ENCODE measurements around the gene PLSCR1. TPM values are rescaled to one million over a fixed set of nuclear protein-coding genes. Genes with fewer than 3 reads are reported as not detected.

The PLSCR1 gene
- total RNA-seq, 1 experiment from 2014 or later = 58.1 TPM

GRCh38 chr3:146539315-146539714 lies 5.1 kb downstream of the PLSCR1 start (continued):
- TF ChIP-seq ZNF671 (CRISPR knock-in tag; IDR thresholded peaks at IDR 0.05) (no peak), CREM (CRISPR knock-in tag; IDR thresholded peaks at IDR 0.05) (no peak), TEAD4 (CRISPR knock-in tag; IDR thresholded peaks at IDR 0.05) (no peak), FOXP1 (CRISPR knock-in tag; IDR thresholded peaks at IDR 0.05; ENCODE audit: borderline replicate concordance) (no peak), ZNF317 (CRISPR knock-in tag; IDR thresholded peaks at IDR 0.05; ENCODE audit: borderline replicate concordance, low read depth) (no peak), E2F5 (CRISPR knock-in tag; IDR thresholded peaks at IDR 0.05) (no peak)

- no peaks in the 10 kb centered on the region for H3K27me3 Mint-ChIP-seq (ENCODE audit: low read depth)
- H3K4me1 Mint-ChIP-seq = peaks cover 61% of the 10 kb centered on the region
- CTCF ChIA-PET = no interaction called here
- peaks cover 39% of the 10 kb centered on the region for H3K36me3 Mint-ChIP-seq
- DNase-seq (ENCODE audit: low spot score) = no peak
- H3K4me3 Mint-ChIP-seq = no peak overlapping the region
- peak overlapping the region; percentile 67; the same call in 1 of the 2 replicates for H3K27ac Mint-ChIP-seq
- no peak for ATAC-seq
- POLR2A ChIA-PET = no interaction called here
- H3K9me3 Mint-ChIP-seq = peaks cover 17% of the 10 kb centered on the region
- TF ChIP-seq FOXJ3 (CRISPR knock-in tag; IDR thresholded peaks at IDR 0.05; ENCODE audit: borderline replicate concordance) = no peak
- TF ChIP-seq RELA (CRISPR knock-in tag; IDR thresholded peaks at IDR 0.05; ENCODE audit: borderline replicate concordance) = no peak
- no peak for TF ChIP-seq GRHL2 (CRISPR knock-in tag; IDR thresholded peaks at IDR 0.05; ENCODE audit: insufficient replicate concordance, severe bottlenecking)
- no peak for TF ChIP-seq SMAD4 (CRISPR knock-in tag; IDR thresholded peaks at IDR 0.05)
- TF ChIP-seq MLX (CRISPR knock-in tag; IDR thresholded peaks at IDR 0.05) = no peak
- no peak for TF ChIP-seq JUN (CRISPR knock-in tag; IDR thresholded peaks at IDR 0.05)
- no peak for TF ChIP-seq ZNF219 (CRISPR knock-in tag; IDR thresholded peaks at IDR 0.05; ENCODE audit: borderline replicate concordance)
- no peak for TF ChIP-seq ATF3 (CRISPR knock-in tag; conservative IDR thresholded peaks at IDR 0.05)
- TF ChIP-seq ERG (CRISPR knock-in tag; IDR thresholded peaks at IDR 0.05) = no peak
- no peak for TF ChIP-seq FOXP4 (CRISPR knock-in tag; IDR thresholded peaks at IDR 0.05)
- TF ChIP-seq AR (CRISPR knock-in tag; IDR thresholded peaks at IDR 0.05) = no peak
- TF ChIP-seq ATF2 (CRISPR knock-in tag; IDR thresholded peaks at IDR 0.05; ENCODE audit: borderline replicate concordance, low read depth) = no peak
- TF ChIP-seq ARID4B (CRISPR knock-in tag; IDR thresholded peaks at IDR 0.05; ENCODE audit: borderline replicate concordance) = no peak
- no peak for TF ChIP-seq ZMAT4 (CRISPR knock-in tag; IDR thresholded peaks at IDR 0.05)
- TF ChIP-seq NR2C2 (CRISPR knock-in tag; IDR thresholded peaks at IDR 0.05) = no peak
These were observed 6.8 kb downstream of the PLSCR1 start for GRCh38 chr3:146537603-146538002.
